Measurements from ENCODE around the gene NAA25. TPM values are rescaled to one million over a fixed set of nuclear protein-coding genes. Genes with fewer than 3 reads are reported as not detected.

NAA25 gene
- total and polyA plus RNA-seq, 4 donors = 3.1 to 17.7 (median 10.8) TPM

GRCh38 chr12:111981987-111982386 lies 126.6 kb downstream of the NAA25 start:
- Histone ChIP-seq H3K9ac (ENCODE audit: low read depth in 1 of 2, low read length in 2 of 2) (no peak overlapping the region), H3K27ac (ENCODE audit: low read depth in 1 of 2, low read length in 2 of 2) (no peak overlapping the region), H3K27me3 (ENCODE audit: control insufficient read depth in 4 of 4, insufficient read depth in 4 of 4, low read length in 3 of 4) (no peaks in the 10 kb centered on the region), H3K4me3 (ENCODE audit: low read depth in 1 of 3, low read length in 3 of 3) (no peak overlapping the region), H3K4me1 (ENCODE audit: control insufficient read depth in 4 of 4, insufficient read depth in 4 of 4, low read length in 3 of 4) (no peaks in the 10 kb centered on the region), H3K36me3 (ENCODE audit: control insufficient read depth in 4 of 4, insufficient read depth in 3 of 4, low read depth in 1 of 4, low read length in 3 of 4) (no peaks in the 10 kb centered on the region), H3K9me3 (ENCODE audit: control insufficient read depth in 4 of 4, low read length in 3 of 4) (no peaks in the 10 kb centered on the region)
- 97% methylated on average over 2 of the region's 2 CpGs for WGBS
- TF ChIP-seq FOXA1 (IDR thresholded peaks at IDR 0.05) (no peak), ZBTB33 (IDR thresholded peaks at IDR 0.05) (no peak), RAD21 (IDR thresholded peaks at IDR 0.05) (no peak), HNF4G (IDR thresholded peaks at IDR 0.05) (no peak), MAX (IDR thresholded peaks at IDR 0.05) (no peak)
- DNase-seq (ENCODE audit: low spot score) = no peak

- TF ChIP-seq FOXA1 (IDR thresholded peaks at IDR 0.05) (no peak), RXRA (IDR thresholded peaks at IDR 0.05) (no peak), NR2F2 (IDR thresholded peaks at IDR 0.05) (no peak), JUND (IDR thresholded peaks at IDR 0.05) (no peak), CTCF (IDR thresholded peaks at IDR 0.05; ENCODE audit: low read depth, low read length, missing input control) (no peak), YY1 (IDR thresholded peaks at IDR 0.05) (no peak), GABPA (IDR thresholded peaks at IDR 0.05 in 1 of 2, conservative IDR thresholded peaks at IDR 0.05 in 1 of 2) (no peak), HNF4A (conservative IDR thresholded peaks at IDR 0.05) (no peak), EGR1 (IDR thresholded peaks at IDR 0.05; ENCODE audit: low read depth in 2 of 2) (no peak), ZBTB33 (IDR thresholded peaks at IDR 0.05) (no peak)
- Histone ChIP-seq H3K9me3 (ENCODE audit: control insufficient read depth in 4 of 4, low read length in 3 of 4) (no peaks in the 10 kb centered on the region), H3K36me3 (ENCODE audit: control insufficient read depth in 4 of 4, insufficient read depth in 3 of 4, low read depth in 1 of 4, low read length in 3 of 4) (no peaks in the 10 kb centered on the region), H3K4me3 (ENCODE audit: low read depth in 1 of 3, low read length in 3 of 3) (no peak overlapping the region), H3K9ac (ENCODE audit: low read depth in 1 of 2, low read length in 2 of 2) (no peak overlapping the region), H3K4me1 (ENCODE audit: control insufficient read depth in 4 of 4, insufficient read depth in 4 of 4, low read length in 3 of 4) (no peaks in the 10 kb centered on the region), H3K27ac (ENCODE audit: low read depth in 1 of 2, low read length in 2 of 2) (no peak overlapping the region), H3K27me3 (ENCODE audit: control insufficient read depth in 4 of 4, insufficient read depth in 4 of 4, low read length in 3 of 4) (no peaks in the 10 kb centered on the region)
- 93% methylated on average over 5 of the region's 5 CpGs for WGBS
- DNase-seq (ENCODE audit: low spot score) = no peak
Observed at GRCh38 chr12:111980598-111980997, 128.0 kb downstream of the NAA25 start.

- no peak overlapping the region for H3K9ac ChIP-seq (ENCODE audit: low read depth in 1 of 2, low read length in 2 of 2)
- no peaks in the 10 kb centered on the region for H3K9me3 ChIP-seq (ENCODE audit: control insufficient read depth in 4 of 4, low read length in 3 of 4)
- H3K27me3 ChIP-seq (ENCODE audit: control insufficient read depth in 4 of 4, insufficient read depth in 4 of 4, low read length in 3 of 4) = no peaks in the 10 kb centered on the region
- H3K4me1 ChIP-seq (ENCODE audit: control insufficient read depth in 4 of 4, insufficient read depth in 4 of 4, low read length in 3 of 4) = no peaks in the 10 kb centered on the region
- no peak overlapping the region for H3K4me3 ChIP-seq (ENCODE audit: low read depth in 1 of 3, low read length in 3 of 3)
- no peak overlapping the region for H3K27ac ChIP-seq (ENCODE audit: low read depth in 1 of 2, low read length in 2 of 2)
- H3K36me3 ChIP-seq (ENCODE audit: control insufficient read depth in 4 of 4, insufficient read depth in 3 of 4, low read depth in 1 of 4, low read length in 3 of 4) = no peaks in the 10 kb centered on the region
- no peak for DNase-seq (ENCODE audit: low spot score)
- TF ChIP-seq HNF4A (conservative IDR thresholded peaks at IDR 0.05) = no peak
- no peak for TF ChIP-seq CTCF (IDR thresholded peaks at IDR 0.05; ENCODE audit: low read depth, low read length, missing input control)
- no peak for TF ChIP-seq RAD21 (IDR thresholded peaks at IDR 0.05)
- TF ChIP-seq FOXA2 (IDR thresholded peaks at IDR 0.05) = no peak
- no peak for TF ChIP-seq ZBTB33 (IDR thresholded peaks at IDR 0.05)
- no peak for TF ChIP-seq HNF4G (IDR thresholded peaks at IDR 0.05)
- no peak for TF ChIP-seq MAX (IDR thresholded peaks at IDR 0.05)
- TF ChIP-seq YY1 (IDR thresholded peaks at IDR 0.05) = no peak
- TF ChIP-seq TAF1 (conservative IDR thresholded peaks at IDR 0.05) = no peak
- TF ChIP-seq NR2F2 (IDR thresholded peaks at IDR 0.05) = no peak
- no peak for TF ChIP-seq RXRA (IDR thresholded peaks at IDR 0.05)
- no peak for TF ChIP-seq EGR1 (IDR thresholded peaks at IDR 0.05; ENCODE audit: low read depth in 2 of 2)
- TF ChIP-seq JUND (IDR thresholded peaks at IDR 0.05) = no peak
- TF ChIP-seq SP1 (IDR thresholded peaks at IDR 0.05) = no peak
- TF ChIP-seq FOXA1 (IDR thresholded peaks at IDR 0.05) = no peak
Observed at GRCh38 chr12:111978545-111978944, 130.0 kb downstream of the NAA25 start.

Measured in liver (tissue), 9 donors.